GM12872 (cell line): ENCODE measurements around the gene KLRF2.

ENCODE experiments used
- CTCF ChIP-seq: IDR thresholded peaks from 3 replicates; pipeline ENCODE4 v1.5.1; 2011; ENCODE audit warnings: low read depth, mild to moderate bottlenecking, low read length, moderate library complexity; ENCODE audit not compliant: insufficient read depth

The KLRF2 gene

GRCh38 chr12:9856894-9857293, 24.4 kb upstream of the KLRF2 start:
- TF ChIP-seq CTCF, result no peak

DNA sequence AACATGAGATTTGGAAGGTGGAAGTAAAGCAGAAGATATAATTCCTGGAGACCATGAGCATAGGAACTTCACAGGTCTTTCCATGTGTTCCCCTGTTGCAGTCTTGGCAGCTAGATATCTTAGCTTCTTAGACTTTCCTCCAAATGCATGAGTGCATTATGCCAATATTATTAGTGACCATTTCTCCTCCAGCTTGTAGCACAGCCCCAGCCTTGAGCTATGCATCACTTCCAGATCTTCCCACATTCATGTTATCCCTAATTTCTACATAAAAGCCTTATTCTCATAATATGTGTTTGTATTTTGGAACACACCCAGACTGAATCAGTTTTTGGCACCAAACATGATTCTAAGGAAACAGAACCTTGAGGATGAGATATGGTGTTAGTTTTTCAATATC, 23.2 kb upstream of the KLRF2 start:
- no peak for TF ChIP-seq CTCF

DNA sequence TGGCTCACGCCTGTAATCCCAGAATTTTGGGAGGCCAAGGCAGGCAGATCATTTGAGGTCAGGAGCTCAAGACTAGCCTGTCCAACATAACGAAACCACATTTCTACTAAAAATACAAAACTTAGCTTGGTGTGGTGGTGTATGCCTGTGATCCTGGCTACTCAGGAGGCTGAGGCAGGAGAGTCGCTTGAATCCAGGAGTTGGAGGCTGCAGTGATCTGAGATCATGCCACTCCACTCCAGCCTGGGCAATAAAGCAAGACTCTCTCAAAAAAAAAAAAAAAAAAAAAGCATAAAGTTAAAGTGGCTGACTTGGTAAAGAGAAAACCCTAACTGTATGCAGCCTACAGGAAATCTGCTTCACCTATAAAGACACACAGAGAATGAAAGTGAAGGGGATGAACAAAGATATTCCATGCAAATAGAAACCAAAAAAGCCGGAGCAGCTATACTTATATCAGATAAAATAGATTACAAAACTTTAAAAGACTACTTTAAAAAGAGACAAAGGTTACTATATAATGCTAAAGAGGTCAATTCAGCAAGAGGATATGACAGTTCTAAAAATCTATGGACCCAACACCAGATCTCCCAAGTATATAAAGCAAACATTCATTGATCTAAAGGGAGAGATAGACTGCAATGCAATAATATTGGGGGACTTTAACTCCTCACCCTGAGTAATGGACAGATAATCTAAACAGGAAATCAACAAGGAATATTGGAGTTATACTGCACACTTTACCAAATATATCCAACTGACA, 16.2 kb upstream of the KLRF2 start:
- no peak for TF ChIP-seq CTCF

DNA sequence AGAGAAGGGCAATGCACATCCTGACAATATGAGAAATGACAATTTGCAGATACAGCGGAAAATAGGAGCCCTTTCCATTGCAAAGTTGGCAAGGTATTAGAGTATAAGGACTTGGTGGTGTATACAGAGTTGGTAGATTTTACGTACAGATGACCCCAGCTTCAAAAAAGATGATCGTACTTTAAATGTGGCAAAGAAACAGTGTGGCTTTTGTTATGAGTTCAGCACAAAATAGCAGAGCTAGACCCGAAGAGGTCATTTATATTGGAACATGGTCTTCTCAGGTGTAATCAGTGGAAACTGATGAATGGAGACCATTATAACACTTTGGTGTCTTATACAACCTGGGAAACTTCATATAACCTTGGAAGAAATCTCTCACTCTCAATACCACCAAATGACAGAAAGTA, 14.4 kb upstream of the KLRF2 start:
- TF ChIP-seq CTCF, result no peak

- no peak for TF ChIP-seq CTCF
Measured at GRCh38 chr12:9867531-9867930, 13.8 kb upstream of the KLRF2 start.

- no peak for TF ChIP-seq CTCF
Measured at GRCh38 chr12:9868311-9868801, 12.9 kb upstream of the KLRF2 start.

DNA sequence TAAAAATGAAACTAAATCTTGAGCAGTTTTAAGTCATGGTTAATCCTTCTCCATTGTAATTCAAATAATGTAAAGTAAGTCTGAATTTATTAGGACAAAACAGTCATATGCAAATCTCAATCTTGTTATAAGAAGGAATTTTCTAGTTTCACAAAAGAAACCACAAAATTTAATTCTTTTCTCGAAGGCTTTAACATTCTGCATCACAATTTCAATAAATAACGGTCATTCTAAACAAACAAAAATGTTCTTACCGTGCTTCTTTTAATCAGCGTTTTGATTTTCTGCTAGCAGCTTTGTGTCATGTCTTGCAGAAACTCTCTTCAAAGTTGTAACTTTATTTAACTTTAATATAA, 12.4 kb upstream of the KLRF2 start:
- no peak for TF ChIP-seq CTCF
